GM21423 (cell line): Measurements from ENCODE around the gene CHRND.

Source experiments
- ATAC-seq: cut with Tn5 transposase; IDR thresholded peaks from one replicate; pipeline ENCODE4 v1.9.1; 2021; ENCODE audit warnings: mild to moderate bottlenecking, moderate library complexity; ENCODE audit not compliant: unreplicated experiment

Gene CHRND

GRCh38 chr2:232525791-232526371 is at the start of gene CHRND:
Gene CHRND (plus strand): TSS chr2:232526160. CDS start chr2:232526216, 56 bp downstream.
- ATAC-seq, result no peak

DNA sequence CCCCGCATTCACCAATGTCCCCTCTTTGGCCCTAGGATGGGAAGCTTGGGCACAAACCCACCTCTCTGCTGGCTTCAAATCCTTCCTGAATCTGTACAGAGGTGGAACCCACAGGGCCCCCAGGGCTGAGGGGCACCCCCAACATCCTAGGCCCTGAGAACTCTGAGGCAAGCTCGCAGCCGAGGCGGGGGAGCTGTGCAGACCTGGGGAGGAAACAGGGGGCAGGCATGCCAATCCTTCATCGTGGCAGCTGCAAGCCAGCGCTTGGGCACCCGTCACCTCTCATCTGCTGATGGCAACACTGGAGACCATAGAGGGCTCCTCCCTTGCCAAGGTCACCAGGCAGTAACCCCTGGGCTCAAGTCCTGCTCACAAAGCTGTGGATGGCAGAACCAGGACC is 49.2 kb upstream of the CHRND start:
- ATAC-seq, result no peak

DNA sequence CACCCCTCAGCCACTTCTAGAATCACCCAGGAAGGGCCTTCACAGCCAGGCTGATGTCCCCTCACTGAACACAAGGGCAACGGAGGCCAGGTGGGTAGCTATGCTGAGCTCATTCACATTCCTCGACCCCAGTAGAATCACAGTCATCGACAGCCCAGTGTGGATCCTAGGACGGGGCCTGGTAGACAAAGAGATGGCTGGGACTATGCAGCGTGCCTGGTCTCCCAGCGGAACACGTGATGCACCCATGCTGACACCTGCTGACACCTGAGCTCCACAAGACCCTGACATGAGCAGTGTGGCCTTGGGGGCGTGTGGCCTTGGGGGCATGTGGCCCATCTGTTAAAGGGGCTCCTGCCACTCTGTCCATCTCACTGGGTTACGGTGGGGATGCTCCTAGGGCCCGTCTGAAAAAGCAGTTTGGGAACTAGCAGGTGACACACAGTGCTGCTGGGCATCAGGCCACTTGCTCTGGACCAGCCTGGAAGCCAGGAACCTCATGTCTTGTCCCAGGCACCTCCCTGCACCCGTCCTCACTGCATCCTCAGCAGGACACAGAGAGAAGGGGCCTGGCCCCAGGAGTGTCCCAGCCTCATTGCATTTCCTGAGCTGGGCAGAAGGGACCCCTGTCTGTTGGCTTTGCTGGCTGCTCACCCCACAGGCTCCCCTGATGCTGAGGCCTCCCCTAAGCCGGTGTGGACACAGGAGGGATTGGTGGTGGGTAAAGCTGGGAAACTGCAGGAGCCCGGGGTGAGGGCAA is 48.0 kb upstream of the CHRND start:
- ATAC-seq, result no peak

DNA sequence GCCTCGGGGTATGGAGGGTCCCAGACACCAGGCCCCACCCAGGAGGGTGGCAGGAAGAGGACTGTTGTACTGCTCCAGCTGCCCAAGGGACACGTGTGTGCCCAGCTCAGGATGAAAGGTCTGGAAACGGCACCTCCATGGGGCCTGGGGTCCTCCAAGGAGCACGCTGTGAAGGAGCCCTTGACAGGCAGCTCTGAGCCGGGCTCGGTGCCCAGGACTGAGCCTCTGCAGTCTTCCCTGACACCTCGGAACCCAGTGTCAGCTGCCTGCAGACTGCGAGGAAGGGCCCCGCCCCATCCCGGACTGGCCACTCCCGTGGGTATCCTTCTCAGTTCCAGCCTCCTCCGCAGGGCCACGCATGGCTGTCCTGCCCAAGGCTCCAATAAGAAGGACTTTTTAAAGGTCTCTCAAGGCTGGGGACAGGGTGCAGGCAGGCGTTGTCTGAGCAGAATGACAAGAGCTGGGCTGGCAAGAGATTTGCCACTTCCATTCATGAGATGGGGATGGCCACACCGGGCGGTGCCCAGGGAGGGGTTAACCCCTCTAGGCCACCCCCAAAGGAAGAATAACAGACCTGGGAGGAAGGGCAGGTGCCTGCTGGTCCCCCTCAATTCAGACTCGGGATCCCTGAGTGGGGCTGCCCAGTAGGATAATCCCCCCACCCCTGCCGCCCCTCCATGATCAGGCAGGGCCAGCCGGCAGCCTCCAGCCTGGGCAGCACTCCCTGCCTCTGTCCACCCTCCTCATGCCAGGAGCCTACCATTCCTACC is 47.2 kb upstream of the CHRND start:
- ATAC-seq, result no peak

DNA sequence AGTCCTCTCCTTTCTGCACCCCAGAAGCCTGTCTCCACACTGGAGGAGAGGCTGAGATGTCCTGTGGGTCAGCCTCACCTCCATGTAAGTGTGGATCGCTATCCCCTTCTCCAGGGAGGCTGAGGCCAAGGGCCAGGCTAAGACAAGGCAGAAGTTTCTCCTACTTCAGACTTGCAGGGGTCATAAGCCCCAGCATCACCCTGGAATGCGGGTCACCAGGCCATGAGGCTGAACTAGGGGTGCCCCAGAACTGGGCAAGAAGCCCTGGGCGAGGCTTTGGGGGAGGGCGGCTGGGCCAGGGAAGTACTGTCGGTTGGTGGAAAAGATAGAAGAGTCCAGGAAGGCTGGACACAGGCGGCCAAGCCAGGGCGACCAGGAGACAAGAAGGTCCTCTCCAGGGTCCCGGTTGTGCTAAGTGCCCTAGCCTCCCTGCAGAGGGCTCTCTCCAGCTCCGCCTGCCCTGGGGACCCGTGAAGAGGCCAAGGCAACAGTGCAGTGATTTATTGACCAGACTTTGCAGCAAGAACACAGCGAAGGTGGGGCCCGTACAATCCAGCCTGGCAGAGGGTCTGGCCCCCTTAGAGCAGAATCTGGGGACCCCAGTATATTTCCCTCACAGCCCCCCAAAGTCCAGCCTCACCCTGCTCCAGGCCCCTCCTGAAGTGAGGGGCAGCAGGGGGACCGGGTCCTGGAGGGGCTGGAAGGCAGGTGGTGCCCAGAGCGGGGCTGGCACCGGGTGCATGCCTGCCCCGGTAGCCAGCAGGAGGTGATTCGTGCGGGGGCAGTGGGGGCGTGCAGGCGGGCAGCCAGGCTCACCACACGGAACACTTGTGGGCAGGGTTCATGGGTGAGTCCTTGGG is 46.4 kb upstream of the CHRND start:
- no peak for ATAC-seq

DNA sequence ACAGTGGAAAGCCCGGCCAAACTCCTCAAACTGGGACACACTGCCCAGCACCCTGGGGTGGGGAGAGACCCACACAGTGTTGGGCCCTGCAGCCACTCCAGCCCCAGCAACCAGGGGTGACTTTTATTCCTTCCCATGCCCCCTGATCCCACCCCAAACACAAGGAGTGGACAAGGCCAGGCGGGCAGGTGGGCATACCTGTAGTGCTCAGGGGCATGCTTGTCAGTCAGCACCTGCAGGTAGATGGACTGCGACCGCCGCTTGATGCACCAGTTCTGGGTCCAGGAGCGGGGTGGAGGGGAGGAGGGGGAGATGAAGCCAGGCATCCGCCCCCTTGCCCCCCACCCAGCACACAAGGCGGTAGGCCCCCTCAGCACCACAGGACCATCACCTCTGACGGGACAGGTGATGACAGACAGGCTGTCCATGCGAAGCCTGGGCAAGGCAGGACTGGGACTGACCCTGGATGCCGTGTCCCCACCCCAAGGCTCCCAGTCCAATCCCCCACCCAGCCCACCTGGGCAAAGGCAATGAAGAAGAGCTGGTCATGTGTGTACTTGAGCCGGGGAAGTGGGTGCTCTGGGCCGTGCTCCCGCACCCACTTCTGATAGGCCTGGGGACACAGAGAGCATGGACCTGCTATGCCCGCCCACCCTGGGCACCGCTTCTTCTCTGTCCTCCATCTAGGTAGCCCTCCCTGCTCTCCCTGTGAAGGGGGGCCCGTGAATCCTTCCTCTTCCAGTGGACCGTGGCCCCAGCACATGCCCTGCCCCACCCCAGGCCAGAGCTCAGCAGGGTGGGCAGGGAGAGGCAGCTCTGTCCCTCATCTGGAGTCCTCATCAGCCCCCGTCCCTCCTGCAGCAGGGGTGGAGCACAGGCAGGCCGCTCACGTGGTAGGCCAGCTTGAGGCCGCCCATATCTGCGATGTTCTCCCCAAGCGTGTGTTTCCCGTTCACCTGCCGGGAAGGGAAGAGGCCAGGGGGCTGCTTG is 45.5 kb upstream of the CHRND start:
- no peak for ATAC-seq

DNA sequence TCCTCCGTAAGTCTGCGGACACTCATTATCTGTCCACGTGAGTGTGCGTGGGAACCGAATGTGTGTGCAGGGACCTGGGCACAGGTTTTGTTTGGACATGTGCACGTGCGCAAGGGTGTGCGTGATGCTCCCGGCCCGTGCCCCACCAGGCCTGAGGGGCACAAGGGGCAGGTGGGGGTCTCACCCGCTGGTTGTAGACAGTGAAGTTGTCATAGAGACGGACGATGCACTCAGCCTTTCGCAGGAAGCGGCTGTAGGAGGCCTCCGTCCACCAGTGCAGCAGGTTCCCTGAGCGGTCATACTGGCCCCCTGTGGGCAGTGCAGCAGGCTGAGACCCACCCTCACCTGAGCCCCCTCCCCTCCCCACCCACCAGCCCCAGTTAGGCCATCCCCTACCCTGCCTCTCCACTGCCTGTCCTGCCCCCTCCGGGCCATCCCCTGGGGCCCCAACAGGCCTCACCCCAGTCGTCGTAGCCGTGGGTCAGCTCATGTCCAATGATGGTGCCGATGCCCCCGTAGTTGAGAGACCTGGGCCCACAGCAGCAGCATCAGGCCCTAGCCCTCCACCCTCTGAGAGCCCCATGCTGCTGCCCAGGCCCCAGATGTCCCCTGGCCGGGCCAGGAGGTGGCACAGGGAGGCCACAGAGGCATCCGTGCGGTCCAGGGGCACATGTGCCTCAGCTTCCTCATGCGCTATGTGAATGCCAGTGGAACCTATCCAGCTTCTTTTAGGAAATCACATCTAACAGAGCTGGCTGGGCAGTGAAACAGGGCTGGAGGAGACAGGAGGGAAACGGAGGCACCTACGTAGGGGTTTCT is 44.4 kb upstream of the CHRND start:
- no peak for ATAC-seq

DNA sequence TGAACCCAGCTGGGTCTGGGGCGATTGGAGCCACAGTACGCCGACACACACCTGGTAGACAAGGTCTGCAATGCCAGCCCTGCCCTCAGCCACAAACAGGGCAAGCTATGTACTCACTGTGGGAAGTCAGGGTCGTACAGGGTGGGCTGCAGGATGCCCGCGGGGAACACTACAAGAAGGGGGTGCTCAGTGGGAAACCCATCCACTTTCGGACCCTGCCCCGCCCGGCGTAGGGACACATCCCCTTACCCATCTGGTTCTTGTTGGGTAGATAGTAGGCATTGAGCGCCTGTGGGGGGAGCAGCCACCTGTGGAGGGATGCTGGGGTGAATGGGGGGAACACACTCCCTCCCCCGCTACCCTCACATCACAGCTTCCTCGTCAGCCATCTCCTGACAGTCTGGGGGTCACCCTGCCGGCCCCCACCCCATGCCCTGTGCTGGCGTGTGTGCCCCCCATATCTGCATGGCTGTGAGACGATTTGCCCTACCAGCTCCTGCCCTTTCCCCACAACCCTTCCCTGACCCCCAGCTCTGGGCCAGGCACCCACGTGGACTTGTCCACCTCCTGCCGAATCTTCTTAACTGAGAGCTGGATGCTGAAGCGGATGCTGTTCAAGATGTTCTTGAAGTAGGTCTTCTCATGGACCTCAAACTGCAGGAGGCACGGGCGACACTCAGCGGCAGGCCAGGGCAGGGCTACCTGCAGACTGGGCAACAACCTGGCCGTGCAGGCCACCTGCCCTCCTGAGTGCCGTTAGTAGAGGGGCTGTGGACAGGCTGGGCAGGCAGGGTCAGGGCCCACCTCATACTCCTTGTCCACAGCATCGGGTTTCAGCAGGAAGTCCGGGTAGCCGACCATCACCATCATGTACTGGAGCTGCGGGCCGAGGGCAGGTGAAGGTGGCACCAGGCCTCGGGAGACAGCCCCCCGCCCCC is 43.4 kb upstream of the CHRND start:
- no peak for ATAC-seq

DNA sequence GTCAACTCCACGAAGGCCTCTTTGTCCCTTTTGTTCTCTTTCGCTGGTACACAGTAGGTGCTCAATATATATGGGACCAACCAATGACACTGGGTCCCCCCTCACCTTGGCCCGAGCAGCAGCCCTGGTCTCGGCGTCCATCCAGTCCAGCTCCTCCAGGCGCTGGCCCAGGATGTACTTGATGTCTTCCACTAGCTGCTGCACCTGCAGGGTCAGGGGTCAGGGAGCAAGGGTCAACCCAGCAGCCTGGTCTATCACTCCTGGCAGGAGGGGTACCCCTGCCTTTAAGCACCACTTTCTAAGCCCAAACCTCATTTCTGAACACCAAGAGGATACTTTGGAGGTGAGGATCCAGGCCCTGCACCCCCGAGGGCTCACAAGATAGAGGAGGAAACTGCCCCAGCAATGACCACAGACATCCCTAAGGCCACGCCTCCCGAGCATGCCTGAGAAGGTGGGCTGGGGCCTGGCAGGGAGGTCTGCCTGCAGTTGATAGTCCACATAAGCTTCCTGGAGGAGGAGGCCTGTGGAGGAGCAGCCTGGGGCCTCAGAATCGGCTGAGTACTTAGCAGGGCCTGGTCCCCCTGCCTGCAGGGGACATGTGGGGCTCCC is 42.5 kb upstream of the CHRND start:
- ATAC-seq, result no peak

GRCh38 chr2:232483923-232484627 is 41.9 kb upstream of the CHRND start:
- no peak for ATAC-seq

GRCh38 chr2:232484628-232485347 is 41.2 kb upstream of the CHRND start:
- ATAC-seq, result no peak

DNA sequence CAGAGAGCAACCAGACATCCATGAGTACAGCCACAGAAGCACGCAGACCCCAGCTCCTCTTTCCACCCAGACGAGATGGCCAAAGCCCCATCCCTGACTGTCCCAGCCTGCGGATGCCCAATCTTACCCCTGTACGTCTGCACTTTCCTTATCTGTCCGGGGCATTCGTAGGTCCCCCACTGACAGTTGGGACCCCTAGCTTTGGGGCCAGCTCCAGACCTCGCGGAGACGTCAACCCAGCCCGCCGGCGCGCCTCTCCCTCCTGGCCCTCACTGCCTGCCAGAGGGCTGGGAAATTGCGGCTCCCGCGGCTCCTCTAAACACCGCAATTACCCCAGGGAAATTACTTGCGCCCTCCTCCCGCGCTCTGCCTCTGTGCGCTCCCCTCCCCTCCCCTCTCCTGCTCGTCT is 40.6 kb upstream of the CHRND start:
- no peak for ATAC-seq

DNA sequence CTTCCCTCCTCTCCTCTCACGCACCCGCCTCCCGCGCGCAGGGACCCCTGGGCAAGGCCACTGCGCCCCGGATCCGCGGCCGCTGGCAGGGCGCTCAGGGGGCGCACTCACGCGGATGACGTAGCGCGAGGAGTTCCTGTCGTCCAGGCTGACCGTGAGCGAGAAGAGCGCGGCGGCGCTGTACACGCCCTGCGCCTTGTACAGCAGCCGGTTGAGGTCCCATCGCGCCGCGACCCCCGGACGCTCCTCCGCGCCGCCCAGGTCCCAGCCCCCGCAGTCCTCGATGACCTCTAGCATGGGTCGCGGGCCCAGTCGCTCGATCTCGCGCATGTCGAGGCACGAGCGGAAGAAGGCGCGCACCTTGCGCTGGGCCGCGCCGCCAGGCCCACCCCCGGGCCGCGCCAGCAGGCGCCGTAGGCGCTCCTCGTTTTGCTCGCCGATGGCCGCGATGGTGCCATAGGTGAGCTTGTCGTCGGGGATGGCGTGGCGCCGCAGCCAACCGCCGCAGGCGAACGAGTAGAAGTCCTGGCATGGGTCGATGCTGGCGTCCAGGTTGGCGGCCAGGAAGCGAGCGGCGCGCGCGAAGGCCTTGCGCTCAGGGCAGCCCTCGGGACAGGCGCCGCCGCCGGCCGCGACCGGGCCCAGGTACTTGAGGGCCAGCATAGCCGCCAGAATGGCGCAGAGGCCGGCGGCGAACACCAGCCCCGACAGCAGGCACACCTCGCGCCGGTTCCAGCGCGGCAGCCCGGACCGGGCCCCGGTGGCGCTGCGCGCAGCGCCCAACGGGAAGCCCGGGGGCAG is 40.0 kb upstream of the CHRND start:
- ATAC-seq, result no peak

- no peak for ATAC-seq
These were observed 39.2 kb upstream of the CHRND start for GRCh38 chr2:232486558-232487384.
